LoVo (cell line): ENCODE results near the gene SLC43A3.
"Not testable (repeated sequence)": the region's sequence is repeated elsewhere in the genome, so short reads cannot be mapped to it uniquely, and the experiment has no call there.

Experiments
- DNase-seq: peaks from one replicate; pipeline ENCODE4 v3.0.0-alpha.2; 2016; ENCODE audit warnings: low spot score

The SLC43A3 gene

GRCh38 chr11:57405271-57405860 lies 21.6 kb downstream of the SLC43A3 start:
- DNase-seq: no peak

DNA sequence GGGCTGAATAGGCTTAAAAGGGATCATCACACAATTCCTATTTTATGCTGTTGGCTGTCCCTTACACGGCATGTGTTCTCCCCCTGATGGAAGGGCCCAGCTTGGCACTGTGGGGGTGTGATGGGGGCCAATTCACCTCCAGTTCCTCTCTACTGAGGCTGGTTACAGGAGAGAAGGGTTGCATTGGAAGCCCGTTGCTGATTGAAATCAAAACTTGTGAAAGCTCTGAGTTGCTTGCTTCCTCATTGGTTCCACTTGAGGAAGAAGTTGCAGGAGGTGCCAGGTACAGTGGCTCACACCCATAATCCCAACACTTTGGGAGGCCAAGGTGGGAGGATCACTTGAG lies 23.1 kb downstream of the SLC43A3 start:
- DNase-seq: no peak

DNA sequence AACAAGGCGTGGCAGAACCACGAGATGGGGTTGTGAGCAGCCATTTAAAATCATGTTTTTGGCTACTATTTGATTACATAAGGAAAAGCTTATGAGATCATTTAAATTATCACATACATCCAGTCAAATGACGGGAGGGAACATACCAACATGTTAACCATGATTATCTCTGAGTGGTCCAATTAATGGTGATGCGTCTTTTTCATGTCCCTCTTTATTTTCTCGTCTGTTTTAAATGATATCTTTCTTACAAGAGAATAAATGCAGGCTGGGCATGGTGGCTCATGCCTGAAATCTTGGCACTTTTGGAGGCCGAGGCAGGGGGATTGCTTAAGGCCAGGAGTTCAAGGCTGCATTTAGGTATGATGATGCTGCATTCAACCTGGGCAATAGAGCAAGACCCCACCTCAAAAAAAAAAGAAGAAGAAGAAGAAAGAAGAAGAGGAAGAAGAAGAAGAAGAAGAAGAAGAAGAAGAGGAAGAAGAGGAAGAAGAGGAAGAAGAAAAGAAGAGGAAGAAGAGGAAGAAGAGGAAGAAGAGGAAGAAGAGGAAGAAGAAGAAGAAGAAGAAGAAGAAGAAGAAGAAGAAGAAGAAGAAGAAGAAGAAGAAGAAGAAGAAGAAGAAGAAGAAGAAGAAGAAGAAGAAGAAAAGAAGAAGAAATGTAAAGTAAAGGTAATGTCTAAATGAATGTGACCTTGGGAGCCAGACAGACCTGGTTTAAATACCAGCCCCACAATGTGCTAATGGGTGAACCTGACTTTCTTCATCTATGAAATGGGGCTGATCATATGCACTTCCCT lies 23.7 kb downstream of the SLC43A3 start:
- DNase-seq: not testable (repeated sequence)

GRCh38 chr11:57402188-57403002 lies 24.5 kb downstream of the SLC43A3 start:
- DNase-seq: peak; percentile 34

DNA sequence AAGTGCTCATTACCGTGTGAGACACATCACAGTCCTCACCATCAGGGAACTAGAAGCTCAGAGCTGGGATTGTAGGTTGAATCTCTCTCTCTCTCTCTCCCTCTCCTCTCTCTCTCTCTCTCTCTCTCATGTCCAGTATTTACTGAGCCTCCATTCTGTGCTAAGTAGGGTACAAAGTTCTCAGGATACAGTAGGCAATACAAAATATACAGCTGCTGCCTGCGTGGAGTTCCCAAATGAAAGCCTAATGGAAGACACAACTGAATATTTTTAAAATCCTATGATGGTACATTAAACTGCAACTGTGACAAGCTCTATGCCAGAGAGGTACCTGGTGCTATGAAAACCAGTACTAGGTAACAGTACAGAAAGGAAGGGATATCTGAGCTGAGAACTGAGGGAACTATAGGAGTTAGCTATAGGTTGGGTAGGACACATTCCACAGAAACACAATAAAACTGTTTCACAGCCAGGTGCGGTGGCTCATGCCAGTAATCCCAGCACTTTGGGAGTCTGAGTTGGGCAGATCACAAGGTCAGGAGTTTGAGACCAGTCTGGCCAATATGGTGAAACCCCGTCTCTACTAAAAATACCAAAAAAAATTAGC lies 26.8 kb downstream of the SLC43A3 start:
- DNase-seq: no peak

DNA sequence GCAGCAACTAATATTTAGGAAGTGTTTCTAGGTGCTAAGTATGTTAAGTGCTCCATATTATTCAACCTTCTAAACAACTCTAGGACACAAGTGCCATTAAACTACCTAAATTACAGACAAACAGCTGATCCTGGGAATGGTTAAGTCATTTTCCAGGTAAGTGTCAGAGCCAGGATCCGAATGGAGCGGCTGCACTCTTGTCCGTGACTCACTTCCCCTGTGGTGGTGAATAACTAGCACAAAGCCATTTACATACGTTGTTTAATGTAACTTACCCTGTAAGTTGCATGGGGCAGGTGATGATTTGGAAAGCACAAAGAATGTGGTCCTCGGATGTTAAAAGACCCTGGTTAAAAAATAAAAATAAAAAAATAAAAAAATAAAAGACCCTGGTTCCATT lies 27.7 kb downstream of the SLC43A3 start:
- DNase-seq: no peak

DNA sequence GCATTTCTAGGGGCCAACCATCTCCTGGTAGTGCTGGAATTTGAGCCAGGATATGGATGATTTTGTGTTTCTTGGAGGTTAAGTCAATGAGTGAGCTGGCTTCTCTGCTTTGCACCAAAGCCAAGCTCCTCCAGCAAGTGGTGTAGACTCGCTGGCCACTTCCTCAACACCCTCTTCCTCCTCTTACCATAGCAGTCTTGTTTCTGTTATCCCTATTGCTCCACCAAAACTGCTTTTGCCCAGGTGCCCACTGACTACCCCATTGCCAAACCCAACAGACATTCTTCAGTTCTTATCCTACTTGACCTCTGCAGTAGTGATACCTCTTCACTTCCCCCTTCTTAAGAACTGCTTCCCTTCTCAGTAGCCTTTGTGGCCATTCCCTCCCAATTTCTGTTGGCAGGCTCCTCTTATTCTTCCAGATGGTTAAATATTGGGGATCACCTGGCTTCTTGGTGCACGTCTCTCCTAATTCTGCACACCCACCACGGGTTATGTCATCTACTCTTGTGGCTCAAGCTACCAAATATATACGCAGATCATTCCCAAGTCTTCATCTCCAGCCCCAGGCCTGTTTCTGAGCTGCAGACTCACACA lies 29.4 kb downstream of the SLC43A3 start:
- DNase-seq: no peak

DNA sequence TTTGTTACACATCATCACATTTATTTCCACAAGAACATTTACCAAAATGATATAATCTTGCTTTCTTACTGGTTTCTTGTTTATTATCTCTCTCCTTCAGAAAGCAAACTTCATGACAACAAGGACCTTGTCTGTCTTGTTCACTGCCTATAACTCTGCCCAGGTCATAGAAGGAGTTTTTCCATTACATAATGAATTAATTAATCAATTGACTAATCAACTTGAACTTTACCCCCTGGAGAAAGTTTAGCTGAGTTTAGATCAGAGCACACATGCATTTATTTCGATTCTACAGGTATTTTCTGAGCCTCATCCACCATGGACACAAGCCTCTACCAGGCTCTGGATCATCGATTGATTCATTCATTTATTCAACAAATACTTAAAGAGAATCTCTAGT lies 30.2 kb downstream of the SLC43A3 start:
- no peak for DNase-seq

GRCh38 chr11:57395905-57396623 lies 30.9 kb downstream of the SLC43A3 start:
- DNase-seq: no peak

- no peak for DNase-seq
Measured at GRCh38 chr11:57394203-57394965, 32.5 kb downstream of the SLC43A3 start.

DNA sequence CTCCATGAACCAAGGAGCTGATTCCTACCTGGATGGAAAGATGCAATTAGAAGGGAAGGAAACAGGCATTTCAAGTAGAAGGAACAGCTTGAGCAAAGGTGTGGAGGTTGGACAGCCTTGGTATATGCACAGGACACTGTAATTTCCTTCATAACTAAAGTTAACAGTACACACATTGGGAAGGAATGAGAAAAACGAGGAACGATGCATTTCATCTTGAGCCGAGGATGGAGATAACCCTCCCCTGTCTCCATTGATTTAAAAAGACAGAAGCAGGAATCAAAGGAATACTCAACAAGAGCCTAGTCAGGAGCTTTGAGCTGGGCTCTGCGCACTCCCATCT lies 34.2 kb downstream of the SLC43A3 start:
- DNase-seq: no peak

DNA sequence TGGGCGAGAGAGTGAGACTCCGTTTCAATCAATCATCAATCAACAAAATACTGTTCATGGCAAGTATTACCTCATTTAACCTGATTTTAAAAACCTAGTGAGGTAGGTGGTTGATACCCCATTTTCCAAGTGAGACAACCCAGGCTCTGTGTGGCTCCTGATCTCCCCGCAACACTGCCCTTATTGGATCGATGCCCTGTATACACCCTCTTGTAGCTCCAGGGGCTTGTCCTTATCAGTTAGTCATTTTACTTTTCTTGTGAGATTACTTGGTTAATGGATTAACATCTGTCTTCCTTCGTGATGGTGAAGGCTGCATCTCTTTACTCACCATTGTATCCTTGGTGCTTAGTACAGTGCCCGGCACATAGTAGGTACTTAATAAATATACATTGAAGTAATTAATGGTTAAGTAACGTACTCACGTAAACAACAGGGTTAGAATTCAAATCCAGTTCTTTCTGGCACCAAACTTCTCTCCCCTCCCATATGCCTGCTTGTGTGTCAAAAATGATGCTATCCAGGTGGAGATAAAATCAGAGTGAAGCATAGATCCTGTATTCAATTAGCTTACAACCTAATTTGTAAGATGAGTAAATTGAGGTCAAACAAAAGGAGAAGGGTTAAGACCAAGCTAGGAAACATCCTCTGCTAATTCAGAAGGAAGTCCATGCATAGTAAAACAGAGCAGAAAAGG lies 34.7 kb downstream of the SLC43A3 start:
- no peak for DNase-seq

- DNase-seq: no peak
Measured at GRCh38 chr11:57391539-57391938, 35.4 kb downstream of the SLC43A3 start.

GRCh38 chr11:57391111-57391510 lies 35.8 kb downstream of the SLC43A3 start:
- no peak for DNase-seq

- DNase-seq: no peak
Measured at GRCh38 chr11:57390535-57390934, 36.4 kb downstream of the SLC43A3 start, which contains the start of gene PRG2. Gene PRG2 (minus strand): TSS chr11:57390650. CDS start chr11:57389944, 706 bp downstream.

DNA sequence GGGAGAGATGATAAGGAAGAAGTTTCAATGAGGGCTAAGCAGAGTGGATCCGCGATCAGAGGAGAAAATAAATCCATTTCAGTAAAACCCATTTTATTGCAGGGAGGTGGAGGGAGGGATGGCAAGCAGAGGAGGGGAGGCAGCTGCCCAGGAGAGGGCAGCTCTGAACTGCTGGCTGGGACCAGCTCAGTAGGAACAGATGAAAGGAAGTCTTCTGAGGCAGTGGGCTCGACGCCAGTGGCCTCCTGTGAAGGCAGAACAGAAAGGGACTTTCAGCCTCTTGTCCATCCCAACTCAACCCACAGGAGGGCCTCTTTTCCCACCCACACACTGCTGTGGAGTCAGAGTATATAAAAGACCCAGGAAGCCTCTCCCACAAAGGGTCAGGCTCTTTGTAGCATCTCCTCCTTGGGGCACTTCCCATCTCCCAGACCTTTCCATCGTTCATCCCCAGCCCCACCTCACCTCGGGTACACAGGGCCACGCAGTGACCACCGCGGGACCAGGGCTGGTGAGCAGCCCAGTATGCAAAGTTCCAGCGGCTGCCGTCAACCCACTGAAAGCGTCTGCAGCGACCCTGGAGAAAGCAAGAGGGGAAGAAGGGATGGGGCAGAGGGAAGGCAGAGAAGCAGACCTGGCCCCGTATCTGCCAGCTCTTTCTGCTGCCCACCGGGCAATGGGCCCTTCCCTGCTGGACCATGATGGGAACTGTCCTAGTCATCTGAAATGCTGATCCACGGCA lies 39.5 kb downstream of the SLC43A3 start:
- no peak for DNase-seq

DNA sequence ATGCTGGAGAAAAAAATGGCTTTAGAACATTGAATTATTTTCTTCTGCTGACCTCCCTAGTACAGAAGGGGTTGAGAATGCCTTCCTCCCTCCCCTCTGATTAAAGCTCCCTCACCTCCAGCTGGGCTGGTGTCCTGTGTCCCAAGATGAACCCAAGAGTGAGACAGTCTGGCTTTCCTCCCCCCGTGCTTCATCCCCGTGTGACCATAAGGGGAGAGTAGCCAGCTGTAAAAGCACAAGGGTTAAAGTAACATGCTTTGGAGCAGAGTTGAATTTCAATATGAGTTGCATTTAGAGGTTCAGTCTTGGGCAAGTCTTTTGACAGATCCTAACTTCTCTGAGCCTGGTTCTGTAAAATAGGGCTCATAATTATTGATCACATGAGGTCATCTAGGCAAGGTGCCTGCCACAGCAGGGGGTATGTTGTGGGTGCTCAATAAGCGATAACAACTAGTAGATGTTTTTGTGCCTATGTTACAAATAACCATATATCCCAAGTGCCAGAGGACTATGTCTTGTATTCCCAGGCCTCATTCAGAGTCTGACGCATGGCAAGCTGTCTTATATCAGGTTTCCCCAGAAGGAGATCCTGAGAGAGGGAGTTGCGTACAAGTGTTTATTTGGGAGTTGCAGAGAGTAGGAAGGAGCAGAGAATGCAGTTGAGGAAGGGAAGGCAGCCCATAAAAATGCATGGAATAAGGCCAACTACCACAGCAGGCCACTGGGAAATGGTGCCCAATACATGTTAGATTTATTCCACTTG lies 40.6 kb downstream of the SLC43A3 start:
- no peak for DNase-seq

- no peak for DNase-seq
Measured at GRCh38 chr11:57380975-57381374, 45.9 kb downstream of the SLC43A3 start, which contains the start of gene PRG3. Gene PRG3 (minus strand): TSS chr11:57381150. CDS start chr11:57380708, 442 bp downstream.

DNA sequence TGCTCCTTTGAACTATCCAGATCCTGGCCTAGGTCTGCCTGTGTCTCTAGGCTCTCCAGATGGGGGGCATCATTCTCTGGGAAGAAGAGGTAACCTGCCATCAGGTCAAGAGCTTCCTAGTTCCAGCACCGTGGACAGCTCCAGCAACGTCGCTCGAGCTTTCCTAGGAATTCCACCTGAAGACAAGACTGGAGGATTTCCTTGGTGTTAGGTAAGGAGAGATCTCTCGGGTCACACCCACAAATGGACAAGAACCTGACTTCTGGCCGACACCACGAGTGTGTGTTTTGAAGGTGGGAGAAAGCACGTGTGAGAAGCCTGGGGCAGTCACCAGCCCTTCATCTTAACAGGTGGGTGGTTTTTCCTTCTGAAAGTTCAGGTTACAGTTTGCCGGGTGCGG lies 47.2 kb downstream of the SLC43A3 start:
- DNase-seq: peak; percentile 25
